Hippocampal formation (tissue), 2 donors: ENCODE measurements around the gene ADAMTS20.
"Not testable (repeated sequence)": the region's sequence is repeated elsewhere in the genome, so short reads cannot be mapped to it uniquely, and the experiment has no call there.

ENCODE experiments used
- DNase-seq, 2 donors: peaks; one replicate each; lab custom pipeline; 2025; lab: John Stamatoyannopoulos, UW

The ADAMTS20 gene, protein sequence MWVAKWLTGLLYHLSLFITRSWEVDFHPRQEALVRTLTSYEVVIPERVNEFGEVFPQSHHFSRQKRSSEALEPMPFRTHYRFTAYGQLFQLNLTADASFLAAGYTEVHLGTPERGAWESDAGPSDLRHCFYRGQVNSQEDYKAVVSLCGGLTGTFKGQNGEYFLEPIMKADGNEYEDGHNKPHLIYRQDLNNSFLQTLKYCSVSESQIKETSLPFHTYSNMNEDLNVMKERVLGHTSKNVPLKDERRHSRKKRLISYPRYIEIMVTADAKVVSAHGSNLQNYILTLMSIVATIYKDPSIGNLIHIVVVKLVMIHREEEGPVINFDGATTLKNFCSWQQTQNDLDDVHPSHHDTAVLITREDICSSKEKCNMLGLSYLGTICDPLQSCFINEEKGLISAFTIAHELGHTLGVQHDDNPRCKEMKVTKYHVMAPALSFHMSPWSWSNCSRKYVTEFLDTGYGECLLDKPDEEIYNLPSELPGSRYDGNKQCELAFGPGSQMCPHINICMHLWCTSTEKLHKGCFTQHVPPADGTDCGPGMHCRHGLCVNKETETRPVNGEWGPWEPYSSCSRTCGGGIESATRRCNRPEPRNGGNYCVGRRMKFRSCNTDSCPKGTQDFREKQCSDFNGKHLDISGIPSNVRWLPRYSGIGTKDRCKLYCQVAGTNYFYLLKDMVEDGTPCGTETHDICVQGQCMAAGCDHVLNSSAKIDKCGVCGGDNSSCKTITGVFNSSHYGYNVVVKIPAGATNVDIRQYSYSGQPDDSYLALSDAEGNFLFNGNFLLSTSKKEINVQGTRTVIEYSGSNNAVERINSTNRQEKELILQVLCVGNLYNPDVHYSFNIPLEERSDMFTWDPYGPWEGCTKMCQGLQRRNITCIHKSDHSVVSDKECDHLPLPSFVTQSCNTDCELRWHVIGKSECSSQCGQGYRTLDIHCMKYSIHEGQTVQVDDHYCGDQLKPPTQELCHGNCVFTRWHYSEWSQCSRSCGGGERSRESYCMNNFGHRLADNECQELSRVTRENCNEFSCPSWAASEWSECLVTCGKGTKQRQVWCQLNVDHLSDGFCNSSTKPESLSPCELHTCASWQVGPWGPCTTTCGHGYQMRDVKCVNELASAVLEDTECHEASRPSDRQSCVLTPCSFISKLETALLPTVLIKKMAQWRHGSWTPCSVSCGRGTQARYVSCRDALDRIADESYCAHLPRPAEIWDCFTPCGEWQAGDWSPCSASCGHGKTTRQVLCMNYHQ (N-terminal part only)

DNA sequence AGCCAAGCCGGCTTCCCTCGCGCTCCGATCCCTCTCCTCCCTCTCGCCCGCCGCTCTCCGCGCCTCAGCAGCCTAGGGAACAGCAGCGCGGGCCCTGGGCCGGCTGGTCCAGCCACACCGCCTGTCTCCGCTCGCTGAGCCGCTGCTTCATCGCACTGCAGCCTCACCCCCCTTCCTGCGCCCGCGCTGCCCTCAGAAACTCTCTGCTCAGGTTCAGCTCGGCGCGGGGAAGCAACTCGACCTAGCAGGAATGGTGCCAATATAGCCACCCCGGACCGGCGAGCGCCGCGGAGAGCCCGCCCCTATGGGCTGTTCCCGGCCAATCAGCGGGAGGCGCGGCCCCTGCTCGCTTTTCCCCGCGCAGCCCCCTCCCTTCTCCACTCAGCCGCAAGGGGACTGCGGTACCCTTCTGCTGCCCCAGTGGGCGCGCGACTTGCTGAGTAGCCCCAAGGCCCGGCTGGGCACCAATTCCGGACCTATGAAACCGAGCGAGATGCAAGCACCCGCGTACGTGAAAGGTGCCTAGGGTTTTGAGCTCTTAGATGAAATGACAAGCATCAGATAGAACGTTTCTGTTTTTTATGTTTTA lies at the start of gene ADAMTS20:
Gene ADAMTS20 (minus strand): TSS at position 233 of the 589 bp plus-strand sequence. CDS start 282 bp downstream, outside the sequence.
- DNase-seq, result no peak

GRCh38 chr12:43599708-43600107 lies 47.7 kb upstream of the ADAMTS20 start:
- no peak for DNase-seq

- DNase-seq, result no peak
Measured at GRCh38 chr12:43599066-43599465, 47.1 kb upstream of the ADAMTS20 start.

DNA sequence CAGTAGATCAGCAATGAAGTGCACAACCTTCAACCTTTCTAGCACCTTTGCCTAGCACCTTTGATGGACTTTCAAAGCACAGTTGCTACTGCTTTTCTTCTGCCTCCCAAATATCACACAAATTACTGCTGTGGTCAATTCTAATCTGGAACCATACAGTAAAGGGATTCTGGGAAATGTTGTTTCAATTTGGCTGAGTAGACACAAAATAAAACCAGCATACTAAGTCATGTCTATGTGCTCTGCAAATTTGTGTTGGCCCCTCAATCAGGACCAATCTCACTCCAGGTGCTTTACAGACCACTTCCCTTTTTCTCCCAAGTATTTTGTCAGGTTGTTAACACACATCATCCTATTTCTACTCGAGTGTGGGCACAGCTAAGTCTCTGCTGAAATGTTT lies 38.3 kb upstream of the ADAMTS20 start:
- no peak for DNase-seq

- no peak for DNase-seq
Measured at GRCh38 chr12:43586646-43587245, 34.7 kb upstream of the ADAMTS20 start.

DNA sequence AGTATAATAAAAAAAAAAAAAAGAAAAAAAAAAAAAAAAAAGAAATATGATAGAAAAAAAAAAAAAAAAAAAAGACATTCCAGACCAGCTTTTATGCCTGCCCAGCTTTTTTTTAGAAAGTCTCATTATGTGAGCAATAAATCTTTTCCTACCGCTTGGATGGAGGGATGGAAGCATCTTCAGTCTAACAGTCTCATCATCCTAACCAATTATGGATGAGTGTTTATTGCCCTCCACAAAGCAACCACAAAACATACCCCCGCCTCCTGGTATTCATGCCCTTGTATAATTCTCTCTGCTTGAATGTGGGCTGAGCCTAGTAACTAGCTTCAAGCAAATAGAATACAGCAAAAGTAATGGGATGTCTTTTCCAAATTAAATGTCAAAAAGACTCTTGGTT lies 33.7 kb upstream of the ADAMTS20 start:
- no peak for DNase-seq

DNA sequence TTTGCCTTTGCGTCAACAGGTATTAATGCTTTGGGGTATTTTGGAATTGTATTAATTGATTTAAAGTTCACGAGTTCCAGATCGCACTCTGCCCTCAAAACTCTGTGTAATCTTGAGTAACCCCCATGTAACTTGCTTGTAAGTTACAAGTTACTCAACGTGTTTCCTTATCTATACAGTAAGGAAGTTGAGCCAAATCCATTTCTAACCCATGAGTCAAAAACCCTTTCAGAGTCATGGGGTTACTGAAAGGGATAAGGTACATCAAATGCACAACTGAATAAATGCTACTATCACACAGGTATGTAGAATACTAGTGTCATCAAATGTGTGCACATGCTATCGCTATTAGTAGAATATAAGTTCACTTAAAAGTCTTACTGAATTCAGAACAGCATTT lies 28.6 kb upstream of the ADAMTS20 start:
- DNase-seq, result no peak

- DNase-seq, result no peak
Measured at GRCh38 chr12:43579206-43579605, 27.2 kb upstream of the ADAMTS20 start.

- DNase-seq, result no peak
Measured at GRCh38 chr12:43578782-43579181, 26.8 kb upstream of the ADAMTS20 start.

GRCh38 chr12:43577381-43577780 lies 25.4 kb upstream of the ADAMTS20 start:
- no peak for DNase-seq

DNA sequence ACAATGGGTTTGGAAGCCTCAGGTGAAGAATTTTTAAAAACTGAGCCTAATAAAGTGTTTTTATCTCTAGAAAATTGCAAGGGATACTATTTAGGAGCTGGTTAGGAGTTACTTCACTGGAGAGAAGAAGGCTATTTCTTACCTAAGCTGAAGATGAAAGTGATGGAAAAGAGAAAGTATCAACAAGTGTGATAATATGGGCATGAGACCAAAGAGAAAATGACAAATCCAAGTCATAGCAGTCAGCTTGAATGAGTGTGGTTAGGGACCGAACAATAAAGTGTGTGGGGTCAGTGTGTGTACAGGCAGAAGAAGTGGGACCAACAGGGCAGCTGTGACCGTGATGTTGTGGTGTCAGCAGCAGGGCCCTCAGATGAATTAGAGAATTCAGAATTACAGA lies 24.2 kb upstream of the ADAMTS20 start:
- DNase-seq, result no peak

GRCh38 chr12:43571885-43572284 lies 19.9 kb upstream of the ADAMTS20 start:
- DNase-seq, result no peak

- DNase-seq, result no peak
Measured at GRCh38 chr12:43556057-43556456, 4.1 kb upstream of the ADAMTS20 start.

- no peak for DNase-seq
Measured at GRCh38 chr12:43551279-43551970, 578 bp downstream of the ADAMTS20 start.

DNA sequence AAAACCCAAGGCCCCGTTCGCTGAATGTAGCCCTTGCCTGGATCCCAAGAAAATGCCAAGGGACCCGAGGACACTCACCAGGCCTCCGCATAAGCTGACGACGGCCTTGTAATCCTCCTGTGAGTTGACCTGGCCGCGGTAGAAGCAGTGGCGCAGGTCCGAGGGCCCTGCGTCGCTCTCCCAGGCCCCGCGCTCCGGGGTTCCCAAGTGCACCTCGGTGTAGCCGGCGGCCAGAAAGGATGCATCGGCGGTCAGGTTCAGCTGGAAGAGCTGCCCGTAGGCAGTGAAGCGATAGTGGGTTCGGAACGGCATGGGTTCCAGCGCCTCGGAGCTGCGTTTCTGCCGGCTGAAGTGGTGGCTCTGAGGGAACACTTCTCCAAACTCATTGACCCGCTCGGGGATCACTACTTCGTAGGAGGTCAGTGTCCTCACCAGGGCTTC lies 1.2 kb downstream of the ADAMTS20 start:
- no peak for DNase-seq

- no peak for DNase-seq
Measured at GRCh38 chr12:43544703-43545102, 7.3 kb downstream of the ADAMTS20 start.

GRCh38 chr12:43540470-43540869 lies 11.5 kb downstream of the ADAMTS20 start:
- no peak for DNase-seq

DNA sequence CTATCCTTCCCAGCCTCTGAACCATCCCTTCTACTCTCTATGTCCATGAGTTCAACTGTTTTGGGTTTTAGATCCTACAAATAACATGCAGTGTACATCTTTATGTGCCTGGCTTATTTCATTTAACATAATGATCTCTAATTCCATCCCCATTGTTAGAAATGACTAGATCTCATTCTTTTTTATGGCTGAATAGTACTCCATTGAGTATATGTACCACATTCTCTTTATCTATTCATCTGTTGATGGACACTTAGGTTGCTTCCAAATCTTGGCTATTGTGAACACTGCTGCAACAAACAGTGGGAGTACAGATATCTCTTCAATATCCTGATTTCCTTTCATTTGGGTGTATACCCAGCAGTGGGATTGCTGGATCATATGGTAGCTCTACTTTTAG lies 14.3 kb downstream of the ADAMTS20 start:
- not testable (repeated sequence) for DNase-seq

- no peak for DNase-seq
Measured at GRCh38 chr12:43516045-43516444, 36.0 kb downstream of the ADAMTS20 start.

DNA sequence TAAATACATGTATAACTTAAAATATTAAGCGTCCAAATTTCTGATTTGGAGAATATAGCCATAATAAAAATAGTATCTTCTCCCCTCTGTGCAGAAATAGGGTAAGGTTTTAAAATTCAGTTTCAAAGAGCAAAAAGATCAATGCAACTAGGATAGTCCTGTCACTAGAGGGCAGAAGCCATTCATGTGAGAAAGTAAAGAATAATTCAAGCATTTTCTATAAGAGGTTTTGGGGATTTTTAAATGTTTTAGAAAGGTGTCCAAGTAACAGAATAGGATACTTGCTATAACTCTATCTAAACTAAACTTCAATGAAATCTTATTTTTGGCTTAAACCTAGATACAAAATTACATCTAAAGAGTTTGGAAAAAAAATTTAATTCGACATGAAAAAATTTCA lies 50.3 kb downstream of the ADAMTS20 start:
- DNase-seq, result no peak
